ENCODE data around the gene ACTRT2.

The ACTRT2 gene

DNA sequence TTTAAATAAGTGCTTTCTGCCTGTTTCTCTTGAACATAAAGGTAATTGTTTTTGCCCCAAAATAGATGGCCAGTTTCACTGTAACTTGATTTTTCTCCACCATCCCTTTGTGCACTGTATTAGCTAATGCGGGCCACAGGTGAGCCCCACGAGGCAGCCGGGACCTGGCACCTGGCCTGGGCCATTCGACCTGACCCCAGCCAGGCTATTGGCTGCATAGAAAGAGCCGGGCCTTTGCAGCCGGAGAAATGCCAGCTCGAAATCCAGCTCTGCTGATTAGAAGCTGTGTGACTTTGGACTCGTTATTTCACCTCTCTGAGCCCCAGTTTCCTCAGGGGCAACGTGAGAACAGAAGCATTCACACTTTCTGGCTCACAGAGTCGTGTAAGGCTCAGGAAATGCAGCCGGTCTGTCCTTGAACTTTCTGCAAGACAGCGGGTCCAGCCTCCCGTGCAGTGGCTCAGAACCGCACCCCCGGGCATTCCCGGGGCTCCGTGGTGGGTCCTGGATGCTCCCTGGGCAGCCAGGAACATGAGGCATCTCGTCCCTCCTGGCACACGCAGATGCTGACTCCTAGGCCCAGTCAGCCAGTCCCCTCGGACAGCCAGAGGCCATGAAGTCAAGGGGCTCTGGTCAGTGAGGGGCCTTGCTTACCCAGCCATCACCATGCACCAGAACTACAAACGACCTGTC lies 37.4 kb upstream of the ACTRT2 start:
- DNase-seq = no peak

DNA sequence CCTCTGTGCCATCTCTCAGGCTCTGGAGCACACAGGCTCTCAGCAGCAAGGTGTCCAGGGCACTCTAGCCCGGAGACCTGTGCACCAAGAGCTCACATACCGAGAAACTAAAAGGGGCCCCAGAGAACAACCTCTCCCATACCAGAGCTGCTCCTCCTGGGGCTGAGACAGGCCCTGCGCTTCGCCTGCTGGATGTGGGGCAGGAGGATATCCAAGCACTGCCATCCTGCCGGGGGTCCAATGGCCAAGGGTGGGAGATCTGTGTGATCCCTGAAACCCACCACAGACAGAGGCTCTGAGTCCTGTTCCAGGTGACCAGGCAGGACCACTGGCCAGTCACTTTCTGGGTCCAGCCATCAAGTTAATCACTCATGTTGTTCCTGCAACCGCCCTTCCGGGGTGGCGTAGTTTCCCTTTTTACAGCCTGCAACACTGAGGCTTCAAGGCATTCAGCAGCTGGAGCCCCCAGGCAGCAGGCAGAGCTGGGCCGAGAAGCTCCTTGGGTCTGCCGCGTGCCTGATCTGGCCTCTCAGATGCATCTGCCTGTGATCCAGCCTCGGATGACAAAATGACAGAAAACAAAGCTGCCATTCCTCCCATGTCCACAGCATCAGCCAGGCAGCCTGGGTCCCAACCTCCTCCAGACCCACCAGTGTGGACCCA lies 36.7 kb upstream of the ACTRT2 start:
- no peak for DNase-seq

DNA sequence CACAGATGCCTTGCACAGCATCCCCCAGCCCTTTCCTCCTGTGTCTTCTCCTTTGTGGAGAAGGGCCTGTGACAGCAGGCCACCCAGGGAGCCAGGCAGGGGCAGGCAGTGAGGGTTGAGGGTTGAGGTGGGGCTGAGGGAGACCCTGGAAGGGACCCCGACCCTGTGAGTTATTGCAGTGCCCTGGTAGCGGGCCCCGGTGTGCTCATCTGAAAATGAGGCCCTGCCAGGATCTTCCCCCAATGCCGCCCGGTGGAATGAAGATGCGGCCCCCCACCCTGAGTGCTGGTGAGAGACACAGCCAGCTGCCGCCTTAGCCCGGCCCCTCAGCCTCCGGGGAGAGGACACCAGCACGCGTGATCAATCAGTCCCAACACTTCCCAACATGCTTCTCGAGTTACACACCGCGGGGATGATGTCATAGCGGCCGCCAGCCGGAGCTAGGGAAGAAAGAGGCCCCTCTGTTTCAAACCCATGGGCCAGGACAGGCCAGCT lies 36.2 kb upstream of the ACTRT2 start:
- no peak for DNase-seq

- no peak for DNase-seq
Observed at GRCh38 chr1:2985694-2986548, 35.3 kb upstream of the ACTRT2 start.

DNA sequence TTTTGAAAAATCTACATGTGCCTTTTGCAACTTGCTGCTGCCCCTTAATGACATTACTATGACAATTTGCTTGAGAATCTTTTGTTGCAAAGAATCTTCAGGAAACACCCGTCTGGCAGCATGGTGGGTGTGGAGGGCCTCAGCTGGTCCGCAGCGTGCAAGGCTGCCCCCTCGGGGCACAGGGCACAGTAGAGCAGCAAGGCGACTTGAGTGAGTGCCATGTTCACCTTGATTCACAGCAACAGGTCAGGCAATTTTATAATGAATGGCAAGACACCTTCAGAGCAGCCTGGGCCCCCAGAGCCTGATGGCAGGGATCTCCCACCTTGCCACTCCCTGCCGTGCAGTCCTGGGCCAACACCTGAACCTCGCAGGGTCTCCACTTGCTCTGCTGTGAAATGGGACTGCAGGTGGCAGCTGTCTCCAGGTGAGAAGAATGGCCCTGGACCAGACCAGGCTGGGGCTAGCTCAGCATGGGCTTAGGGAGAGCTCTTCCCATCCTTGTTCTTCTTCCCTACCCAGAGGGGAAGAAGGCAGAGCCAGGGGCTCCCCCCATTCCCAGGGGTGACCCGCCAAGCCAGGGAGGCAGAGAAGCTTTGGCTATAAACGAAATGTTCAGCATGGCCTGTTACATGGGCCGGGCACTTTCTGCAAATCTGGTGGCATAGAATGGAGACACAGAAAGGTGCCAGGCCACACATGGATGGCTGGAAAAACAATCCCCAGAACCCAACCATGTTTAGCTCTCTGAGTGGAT lies 34.5 kb upstream of the ACTRT2 start:
- no peak for DNase-seq

DNA sequence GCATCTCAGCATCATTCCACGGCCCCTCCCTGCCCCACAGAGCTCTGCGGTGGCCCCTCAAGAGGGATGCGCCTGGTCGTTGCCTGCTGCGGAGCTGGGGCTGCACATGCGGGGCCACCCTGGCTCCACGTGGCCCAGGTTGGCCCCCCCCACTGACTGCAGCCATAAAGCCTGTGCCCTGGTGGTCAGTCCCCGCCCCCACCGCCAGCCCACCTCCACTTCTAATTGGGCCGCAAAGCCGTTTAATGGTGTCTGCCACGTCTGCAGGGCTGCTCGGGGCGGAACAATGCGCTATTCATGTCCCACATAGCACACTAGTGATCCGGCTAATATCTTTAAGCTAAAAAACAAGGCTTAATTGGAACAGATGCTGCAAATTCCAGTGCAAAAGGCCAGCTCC lies 33.5 kb upstream of the ACTRT2 start:
- DNase-seq = no peak

DNA sequence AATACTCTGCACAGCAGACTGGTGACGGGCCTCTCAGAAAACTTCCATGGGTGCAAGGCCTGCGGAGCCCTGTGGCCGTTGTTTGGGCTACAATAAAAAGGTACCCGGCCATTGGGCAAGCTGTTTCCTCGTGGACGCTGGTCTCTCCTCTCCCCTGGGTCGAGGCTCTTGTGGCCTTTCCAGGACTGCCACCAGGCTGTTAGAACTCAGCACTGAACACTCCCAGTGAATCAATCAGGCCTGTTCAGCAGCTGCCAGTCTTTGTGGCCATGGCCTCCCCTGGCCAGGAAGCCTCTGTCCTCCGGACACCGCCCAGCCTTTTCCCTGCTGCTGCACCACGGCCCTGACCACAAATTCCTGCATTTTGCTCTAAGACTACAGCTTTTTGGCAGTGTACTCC lies 33.0 kb upstream of the ACTRT2 start:
- no peak for DNase-seq

GRCh38 chr1:2989185-2989584 lies 32.1 kb upstream of the ACTRT2 start:
- DNase-seq = no peak

- no peak for DNase-seq
Observed at GRCh38 chr1:2989976-2990375, 31.3 kb upstream of the ACTRT2 start.

GRCh38 chr1:2990376-2991115 lies 30.7 kb upstream of the ACTRT2 start:
- no peak for DNase-seq

- no peak for DNase-seq
Observed at GRCh38 chr1:2991753-2992495, 29.3 kb upstream of the ACTRT2 start.

DNA sequence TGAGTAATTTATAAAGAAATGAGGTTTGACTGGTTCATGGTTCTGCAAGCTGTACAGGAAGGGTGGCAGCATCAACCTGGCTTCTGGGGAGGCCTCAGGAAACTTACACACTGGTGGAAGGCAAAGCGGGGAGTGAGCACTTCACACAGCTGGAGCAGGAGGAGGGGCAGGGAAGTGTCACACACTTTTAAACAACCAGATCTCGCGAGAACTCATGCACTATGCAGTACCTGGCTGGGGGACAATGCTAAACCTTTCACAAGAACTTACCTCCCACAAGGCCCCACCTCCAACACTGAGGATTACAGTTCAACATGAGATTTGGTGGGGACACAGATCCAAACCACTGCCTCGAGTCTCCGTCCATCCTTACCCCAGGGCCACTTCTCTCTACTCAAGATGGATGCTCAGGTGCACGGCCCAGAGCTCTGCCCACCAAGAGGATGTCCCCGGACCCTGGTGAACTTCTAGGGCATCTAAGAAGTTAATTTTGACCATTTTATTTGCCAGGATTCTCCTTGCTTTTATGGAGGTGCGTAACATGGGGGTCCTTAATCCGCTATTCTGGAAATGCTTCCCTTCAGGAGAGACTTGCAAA lies 22.7 kb upstream of the ACTRT2 start:
- DNase-seq = no peak

GRCh38 chr1:2999138-2999537 lies 22.1 kb upstream of the ACTRT2 start:
- no peak for DNase-seq

GRCh38 chr1:2999571-2999970 lies 21.7 kb upstream of the ACTRT2 start:
- no peak for DNase-seq

GRCh38 chr1:3000214-3000613 lies 21.1 kb upstream of the ACTRT2 start:
- DNase-seq = no peak

GRCh38 chr1:3000671-3001470 lies 20.4 kb upstream of the ACTRT2 start:
- no peak for DNase-seq

GRCh38 chr1:3001471-3002348 lies 19.6 kb upstream of the ACTRT2 start:
- no peak for DNase-seq

GRCh38 chr1:3002349-3003038 lies 18.8 kb upstream of the ACTRT2 start:
- no peak for DNase-seq

Data from DMS53 (cell line).